ENCODE data around the gene FAM83B.

FAM83B gene

GRCh38 chr6:54980511-54981275 lies 134.1 kb downstream of the FAM83B start:
- no peak for DNase-seq (ENCODE audit: low read depth, low spot score)

- DNase-seq (ENCODE audit: low read depth, low spot score), result no peak
Observed at GRCh38 chr6:54981276-54981609, 134.7 kb downstream of the FAM83B start.

GRCh38 chr6:54981647-54982046 lies 135.1 kb downstream of the FAM83B start:
- no peak for DNase-seq (ENCODE audit: low read depth, low spot score)

- no peak for DNase-seq (ENCODE audit: low read depth, low spot score)
Observed at GRCh38 chr6:54987633-54988290, 141.2 kb downstream of the FAM83B start.

GRCh38 chr6:54988576-54988975 lies 142.0 kb downstream of the FAM83B start:
- no peak for DNase-seq (ENCODE audit: low read depth, low spot score)

GRCh38 chr6:54990001-54990400 lies 143.4 kb downstream of the FAM83B start:
- DNase-seq (ENCODE audit: low read depth, low spot score), result no peak
